ENCODE measurements around the gene LRRC4C.
"Not testable (repeated sequence)": the region's sequence is repeated elsewhere in the genome, so short reads cannot be mapped to it uniquely, and the experiment has no call there.

Gene LRRC4C

GRCh38 chr11:41040474-41040873 is 419.0 kb downstream of the LRRC4C start:
- H3K9ac ChIP-seq (ENCODE audit: low read depth, low read length) = no peak overlapping the region
- ATAC-seq (ENCODE audit: insufficient read depth, low read depth) = no peak

GRCh38 chr11:41039592-41039991 is 419.9 kb downstream of the LRRC4C start:
- no peak for TF ChIP-seq EZH2 (IDR thresholded peaks at IDR 0.05; ENCODE audit: borderline replicate concordance, low read depth, low read length, severe bottlenecking)
- ATAC-seq (ENCODE audit: insufficient read depth, low read depth) = no peak
- no peaks in the 10 kb centered on the region for H3K27me3 ChIP-seq (ENCODE audit: insufficient read depth, low read length, poor library complexity)
- H3K27ac ChIP-seq (ENCODE audit: low read length) = no peak overlapping the region
- no peaks in the 10 kb centered on the region for H4K20me1 ChIP-seq (ENCODE audit: insufficient read depth, low read length)
- no peaks in the 10 kb centered on the region for H3K36me3 ChIP-seq (ENCODE audit: insufficient read depth, low read length)
- no peak overlapping the region for H2AFZ ChIP-seq (ENCODE audit: low read depth, low read length)
- no peaks in the 10 kb centered on the region for H3K9me3 ChIP-seq (ENCODE audit: insufficient read depth, low read length, severe bottlenecking)
- no peak overlapping the region for H3K4me2 ChIP-seq (ENCODE audit: insufficient read depth, low read length)
- H3K4me1 ChIP-seq (ENCODE audit: insufficient read depth, low read length) = no peaks in the 10 kb centered on the region
- no peak overlapping the region for H3K9ac ChIP-seq (ENCODE audit: low read depth, low read length)
- no peaks in the 10 kb centered on the region for H3K79me2 ChIP-seq (ENCODE audit: insufficient read depth, low read length)
- H3K4me3 ChIP-seq (ENCODE audit: low read depth in 1 of 2, low read length in 2 of 2) = no peak overlapping the region
- DNase-seq = no peak

More at GRCh38 chr11:41040474-41040873, 419.0 kb downstream of the LRRC4C start:
- Histone ChIP-seq H3K79me2 (ENCODE audit: insufficient read depth, low read length) (no peaks in the 10 kb centered on the region), H3K4me3 (ENCODE audit: low read depth in 1 of 2, low read length in 2 of 2) (no peak overlapping the region), H2AFZ (ENCODE audit: low read depth, low read length) (no peak overlapping the region), H3K27me3 (ENCODE audit: insufficient read depth, low read length, poor library complexity) (no peaks in the 10 kb centered on the region), H3K27ac (ENCODE audit: low read length) (no peak overlapping the region), H3K9me3 (ENCODE audit: insufficient read depth, low read length, severe bottlenecking) (no peaks in the 10 kb centered on the region), H3K4me1 (ENCODE audit: insufficient read depth, low read length) (no peaks in the 10 kb centered on the region), H3K36me3 (ENCODE audit: insufficient read depth, low read length) (no peaks in the 10 kb centered on the region), H3K4me2 (ENCODE audit: insufficient read depth, low read length) (no peak overlapping the region), H4K20me1 (ENCODE audit: insufficient read depth, low read length) (no peaks in the 10 kb centered on the region)
- TF ChIP-seq EZH2 (IDR thresholded peaks at IDR 0.05; ENCODE audit: borderline replicate concordance, low read depth, low read length, severe bottlenecking) (no peak), CTCF (IDR thresholded peaks at IDR 0.05; ENCODE audit: borderline replicate concordance, extremely low read depth, low read length, poor library complexity, severe bottlenecking) (no peak)
- DNase-seq = no peak

- Histone ChIP-seq H3K36me3 (ENCODE audit: insufficient read depth, low read length) (no peaks in the 10 kb centered on the region), H3K79me2 (ENCODE audit: insufficient read depth, low read length) (no peaks in the 10 kb centered on the region), H3K4me1 (ENCODE audit: insufficient read depth, low read length) (no peaks in the 10 kb centered on the region), H3K9me3 (ENCODE audit: insufficient read depth, low read length, severe bottlenecking) (no peaks in the 10 kb centered on the region), H3K27me3 (ENCODE audit: insufficient read depth, low read length, poor library complexity) (no peaks in the 10 kb centered on the region), H4K20me1 (ENCODE audit: insufficient read depth, low read length) (no peaks in the 10 kb centered on the region), H3K4me3 (ENCODE audit: low read depth in 1 of 2, low read length in 2 of 2) (no peak overlapping the region), H3K4me2 (ENCODE audit: insufficient read depth, low read length) (no peak overlapping the region), H3K9ac (ENCODE audit: low read depth, low read length) (no peak overlapping the region), H3K27ac (ENCODE audit: low read length) (no peak overlapping the region), H2AFZ (ENCODE audit: low read depth, low read length) (no peak overlapping the region)
- no peak for DNase-seq
- no peak for TF ChIP-seq EZH2 (IDR thresholded peaks at IDR 0.05; ENCODE audit: borderline replicate concordance, low read depth, low read length, severe bottlenecking)
- TF ChIP-seq CTCF (IDR thresholded peaks at IDR 0.05; ENCODE audit: borderline replicate concordance, extremely low read depth, low read length, poor library complexity, severe bottlenecking) = no peak
- no peak for ATAC-seq (ENCODE audit: insufficient read depth, low read depth)
Measured at GRCh38 chr11:41031551-41032060, 427.8 kb downstream of the LRRC4C start.

GRCh38 chr11:41020259-41020658 is 439.2 kb downstream of the LRRC4C start:
- TF ChIP-seq CTCF (IDR thresholded peaks at IDR 0.05; ENCODE audit: borderline replicate concordance, extremely low read depth, low read length, poor library complexity, severe bottlenecking) (no peak), EZH2 (IDR thresholded peaks at IDR 0.05; ENCODE audit: borderline replicate concordance, low read depth, low read length, severe bottlenecking) (no peak)
- Histone ChIP-seq H3K4me2 (ENCODE audit: insufficient read depth, low read length) (no peak overlapping the region), H3K9ac (ENCODE audit: low read depth, low read length) (no peak overlapping the region), H3K4me1 (ENCODE audit: insufficient read depth, low read length) (no peaks in the 10 kb centered on the region), H3K27ac (ENCODE audit: low read length) (no peak overlapping the region), H3K36me3 (ENCODE audit: insufficient read depth, low read length) (no peaks in the 10 kb centered on the region), H2AFZ (ENCODE audit: low read depth, low read length) (no peak overlapping the region), H3K4me3 (ENCODE audit: low read depth in 1 of 2, low read length in 2 of 2) (no peak overlapping the region), H3K79me2 (ENCODE audit: insufficient read depth, low read length) (no peaks in the 10 kb centered on the region), H3K27me3 (ENCODE audit: insufficient read depth, low read length, poor library complexity) (no peaks in the 10 kb centered on the region), H3K9me3 (ENCODE audit: insufficient read depth, low read length, severe bottlenecking) (no peaks in the 10 kb centered on the region), H4K20me1 (ENCODE audit: insufficient read depth, low read length) (no peaks in the 10 kb centered on the region)
- ATAC-seq (ENCODE audit: insufficient read depth, low read depth) = no peak
- no peak for DNase-seq

DNA sequence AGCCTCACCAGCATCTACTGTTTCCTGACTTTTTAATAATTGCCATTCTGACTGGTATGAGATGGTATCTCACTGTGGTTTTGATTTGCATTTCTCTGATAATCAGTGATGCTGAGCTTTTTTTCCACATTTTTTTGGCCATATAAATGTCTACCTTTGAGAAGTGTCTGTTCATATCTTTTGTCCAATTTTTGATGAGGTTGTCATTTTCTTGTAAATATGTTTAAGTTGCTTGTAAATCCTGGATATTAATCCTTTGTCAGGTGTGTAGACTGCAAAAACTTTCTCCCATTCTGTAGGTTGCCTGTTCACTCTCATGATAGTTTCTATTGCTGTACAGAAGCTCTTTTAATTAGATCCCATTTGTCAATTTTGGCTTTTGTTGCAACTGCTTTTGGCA is 439.8 kb downstream of the LRRC4C start:
- not testable (repeated sequence) for H3K4me2 ChIP-seq (ENCODE audit: insufficient read depth, low read length); H3K4me3 ChIP-seq (ENCODE audit: low read depth in 1 of 2, low read length in 2 of 2); H3K4me1 ChIP-seq (ENCODE audit: insufficient read depth, low read length); H3K9me3 ChIP-seq (ENCODE audit: insufficient read depth, low read length, severe bottlenecking); H3K27me3 ChIP-seq (ENCODE audit: insufficient read depth, low read length, poor library complexity); H4K20me1 ChIP-seq (ENCODE audit: insufficient read depth, low read length); H3K27ac ChIP-seq (ENCODE audit: low read length); H2AFZ ChIP-seq (ENCODE audit: low read depth, low read length); H3K79me2 ChIP-seq (ENCODE audit: insufficient read depth, low read length); DNase-seq; H3K36me3 ChIP-seq (ENCODE audit: insufficient read depth, low read length); ATAC-seq (ENCODE audit: insufficient read depth, low read depth); H3K9ac ChIP-seq (ENCODE audit: low read depth, low read length)
